ENCODE results near the gene TTC28.
"Not testable (repeated sequence)": the region's sequence is repeated elsewhere in the genome, so short reads cannot be mapped to it uniquely, and the experiment has no call there.

The TTC28 gene

DNA sequence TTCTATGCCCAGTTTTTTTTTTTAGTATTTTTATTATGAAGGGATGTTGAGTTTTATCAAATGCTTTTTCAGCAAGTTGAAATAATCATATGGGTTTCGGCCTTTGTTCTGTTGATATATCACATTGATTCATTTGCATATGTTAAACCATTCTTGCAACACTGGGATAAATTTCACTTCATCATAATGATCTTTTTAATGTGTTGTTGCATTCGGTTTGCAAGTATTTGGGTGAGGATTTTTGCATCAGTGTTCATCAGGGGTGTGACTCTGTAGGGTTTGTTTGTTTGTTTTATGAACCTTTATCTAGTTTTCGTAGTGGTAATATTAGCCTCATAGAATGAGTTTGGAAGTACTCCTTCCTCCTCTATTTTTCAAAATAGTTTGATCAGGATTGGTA is 103.5 kb downstream of the TTC28 start:
- Histone ChIP-seq H3K79me2 (ENCODE audit: insufficient read depth, low read length) (no peaks in the 10 kb centered on the region), H3K9me2 (replicated peaks; ENCODE audit: low read depth, low read length) (no peaks in the 10 kb centered on the region), H2AFZ (ENCODE audit: low read length) (no peak overlapping the region), H4K20me1 (ENCODE audit: insufficient read depth, low read length, poor library complexity, severe bottlenecking) (no peaks in the 10 kb centered on the region), H3K9ac (ENCODE audit: low read depth, low read length, poor library complexity, severe bottlenecking) (no peak overlapping the region), H3K9me3 (ENCODE audit: insufficient read depth, low read depth, low read length) (no peaks in the 10 kb centered on the region), H3K27me3 (ENCODE audit: insufficient read depth, low read length, poor library complexity, severe bottlenecking) (no peaks in the 10 kb centered on the region), H3K4me1 (ENCODE audit: insufficient read depth, low read length, poor library complexity, severe bottlenecking) (no peaks in the 10 kb centered on the region), H3F3A (ENCODE audit: low read depth) (no peaks in the 10 kb centered on the region), H3K4me3 (ENCODE audit: low read length, poor library complexity, severe bottlenecking) (no peak overlapping the region), H3K4me2 (ENCODE audit: low read depth, low read length, poor library complexity, severe bottlenecking) (no peak overlapping the region), H3K36me3 (ENCODE audit: insufficient read depth, low read length) (no peaks in the 10 kb centered on the region)
- no peak for TF ChIP-seq EZH2phosphoT487 (IDR thresholded peaks at IDR 0.05; ENCODE audit: borderline replicate concordance)
- TF ChIP-seq, protein P1, sequence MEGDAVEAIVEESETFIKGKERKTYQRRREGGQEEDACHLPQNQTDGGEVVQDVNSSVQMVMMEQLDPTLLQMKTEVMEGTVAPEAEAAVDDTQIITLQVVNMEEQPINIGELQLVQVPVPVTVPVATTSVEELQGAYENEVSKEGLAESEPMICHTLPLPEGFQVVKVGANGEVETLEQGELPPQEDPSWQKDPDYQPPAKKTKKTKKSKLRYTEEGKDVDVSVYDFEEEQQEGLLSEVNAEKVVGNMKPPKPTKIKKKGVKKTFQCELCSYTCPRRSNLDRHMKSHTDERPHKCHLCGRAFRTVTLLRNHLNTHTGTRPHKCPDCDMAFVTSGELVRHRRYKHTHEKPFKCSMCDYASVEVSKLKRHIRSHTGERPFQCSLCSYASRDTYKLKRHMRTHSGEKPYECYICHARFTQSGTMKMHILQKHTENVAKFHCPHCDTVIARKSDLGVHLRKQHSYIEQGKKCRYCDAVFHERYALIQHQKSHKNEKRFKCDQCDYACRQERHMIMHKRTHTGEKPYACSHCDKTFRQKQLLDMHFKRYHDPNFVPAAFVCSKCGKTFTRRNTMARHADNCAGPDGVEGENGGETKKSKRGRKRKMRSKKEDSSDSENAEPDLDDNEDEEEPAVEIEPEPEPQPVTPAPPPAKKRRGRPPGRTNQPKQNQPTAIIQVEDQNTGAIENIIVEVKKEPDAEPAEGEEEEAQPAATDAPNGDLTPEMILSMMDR (conservative IDR thresholded peaks at IDR 0.05; ENCODE audit: low read length), result no peak

DNA sequence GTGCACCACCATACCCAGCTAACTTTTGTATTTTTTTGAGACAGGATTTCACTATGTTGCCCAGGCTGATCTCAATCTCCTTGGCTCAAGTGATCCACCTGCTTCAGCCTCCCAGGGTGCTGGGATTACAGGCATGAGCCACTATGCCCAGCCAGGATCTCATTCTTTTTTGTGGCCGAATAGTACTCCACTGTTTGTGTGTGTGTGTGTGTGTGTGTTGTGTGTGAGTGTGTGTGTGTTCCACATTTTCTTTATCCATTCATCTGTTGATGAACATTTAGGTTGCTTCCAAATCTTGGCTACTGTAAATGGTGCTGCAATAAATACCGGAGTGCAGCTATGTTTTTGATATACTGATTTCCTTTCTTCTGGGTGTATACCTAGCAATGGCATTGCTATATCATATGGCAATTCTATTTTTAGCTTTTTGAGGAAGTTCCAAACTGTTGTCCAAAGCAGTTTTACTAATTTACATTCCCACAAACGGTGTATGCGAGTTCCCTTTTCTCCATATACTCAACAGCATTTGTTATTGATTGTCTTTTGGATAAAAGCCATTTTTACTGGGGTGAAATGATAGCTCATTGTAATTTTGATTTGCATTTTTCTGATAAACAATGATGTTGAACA is 105.4 kb downstream of the TTC28 start:
- H3K9me2 ChIP-seq (replicated peaks; ENCODE audit: low read depth, low read length), result no peaks in the 10 kb centered on the region
- H3K4me1 ChIP-seq (ENCODE audit: insufficient read depth, low read length, poor library complexity, severe bottlenecking), result no peaks in the 10 kb centered on the region
- H3K36me3 ChIP-seq (ENCODE audit: insufficient read depth, low read length), result no peaks in the 10 kb centered on the region
- H3K79me2 ChIP-seq (ENCODE audit: insufficient read depth, low read length), result no peaks in the 10 kb centered on the region
- no peak overlapping the region for H3K4me2 ChIP-seq (ENCODE audit: low read depth, low read length, poor library complexity, severe bottlenecking)
- H3K9me3 ChIP-seq (ENCODE audit: insufficient read depth, low read depth, low read length), result no peaks in the 10 kb centered on the region
- H3K4me3 ChIP-seq (ENCODE audit: low read length, poor library complexity, severe bottlenecking), result no peak overlapping the region
- H4K20me1 ChIP-seq (ENCODE audit: insufficient read depth, low read length, poor library complexity, severe bottlenecking), result no peaks in the 10 kb centered on the region
- no peaks in the 10 kb centered on the region for H3F3A ChIP-seq (ENCODE audit: low read depth)
- TF ChIP-seq, protein P1 (conservative IDR thresholded peaks at IDR 0.05; ENCODE audit: low read length), result no peak
- no peak for TF ChIP-seq EZH2phosphoT487 (IDR thresholded peaks at IDR 0.05; ENCODE audit: borderline replicate concordance)
- no peak overlapping the region for H2AFZ ChIP-seq (ENCODE audit: low read length)
- H3K27me3 ChIP-seq (ENCODE audit: insufficient read depth, low read length, poor library complexity, severe bottlenecking), result no peaks in the 10 kb centered on the region
- no peak overlapping the region for H3K9ac ChIP-seq (ENCODE audit: low read depth, low read length, poor library complexity, severe bottlenecking)

DNA sequence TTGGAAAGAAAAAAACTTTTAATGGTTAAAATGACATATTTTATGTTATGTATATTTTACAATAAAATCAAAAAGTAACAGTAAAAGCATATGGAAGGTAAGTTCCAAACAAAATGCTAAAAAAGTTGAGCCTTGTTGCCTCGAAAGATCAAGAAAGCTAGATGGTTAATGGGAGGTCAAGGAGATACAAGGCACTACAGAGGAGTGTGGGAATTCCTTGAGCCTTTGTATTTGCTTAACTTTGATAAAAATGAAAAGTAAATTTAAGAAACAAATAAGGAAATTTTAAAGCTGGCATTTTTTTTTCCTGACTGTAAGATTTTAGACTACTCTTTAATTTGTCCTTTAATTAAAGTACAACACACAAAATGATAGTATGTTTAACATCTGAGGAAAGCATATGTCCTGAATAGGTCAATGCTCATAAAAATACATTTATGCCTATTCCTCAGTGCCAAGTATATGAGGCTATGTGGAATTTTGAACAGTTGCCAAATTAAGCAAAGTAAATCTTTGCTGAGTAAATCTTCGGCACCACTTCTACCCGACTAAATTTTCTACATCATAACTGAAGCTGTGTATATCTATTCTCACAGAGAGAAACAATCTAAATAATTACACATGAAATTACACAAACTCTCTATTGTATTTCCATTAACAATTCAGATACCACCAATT is 108.8 kb downstream of the TTC28 start:
- Histone ChIP-seq H3K36me3 (ENCODE audit: insufficient read depth, low read length) (no peaks in the 10 kb centered on the region), H3K4me2 (ENCODE audit: low read depth, low read length, poor library complexity, severe bottlenecking) (no peak overlapping the region), H3F3A (ENCODE audit: low read depth) (no peaks in the 10 kb centered on the region), H3K9me3 (ENCODE audit: insufficient read depth, low read depth, low read length) (no peaks in the 10 kb centered on the region), H3K79me2 (ENCODE audit: insufficient read depth, low read length) (no peaks in the 10 kb centered on the region), H3K4me1 (ENCODE audit: insufficient read depth, low read length, poor library complexity, severe bottlenecking) (no peaks in the 10 kb centered on the region), H4K20me1 (ENCODE audit: insufficient read depth, low read length, poor library complexity, severe bottlenecking) (no peaks in the 10 kb centered on the region), H3K9me2 (replicated peaks; ENCODE audit: low read depth, low read length) (no peaks in the 10 kb centered on the region), H3K9ac (ENCODE audit: low read depth, low read length, poor library complexity, severe bottlenecking) (no peak overlapping the region), H2AFZ (ENCODE audit: low read length) (no peak overlapping the region), H3K27me3 (ENCODE audit: insufficient read depth, low read length, poor library complexity, severe bottlenecking) (no peaks in the 10 kb centered on the region), H3K4me3 (ENCODE audit: low read length, poor library complexity, severe bottlenecking) (no peak overlapping the region)
- TF ChIP-seq, protein P1 (conservative IDR thresholded peaks at IDR 0.05; ENCODE audit: low read length), result no peak
- TF ChIP-seq EZH2phosphoT487 (IDR thresholded peaks at IDR 0.05; ENCODE audit: borderline replicate concordance), result no peak

DNA sequence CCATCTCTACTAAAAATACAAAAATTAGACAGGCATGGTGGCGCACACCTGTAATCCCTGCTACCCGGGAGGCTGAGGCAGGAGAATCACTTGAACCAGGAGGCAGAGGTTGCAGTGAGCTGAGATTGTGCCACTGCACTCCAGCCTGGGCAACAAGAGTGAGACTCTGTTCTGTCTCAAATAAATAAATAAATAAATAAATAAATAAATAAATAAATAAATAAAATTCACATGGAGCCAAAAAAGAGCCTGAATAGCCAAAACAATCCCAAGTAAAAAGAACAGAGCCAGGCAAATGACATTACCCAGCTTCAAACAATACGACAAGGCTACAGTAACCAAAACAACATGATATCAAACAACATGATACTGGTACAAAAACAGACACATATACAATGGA is 110.7 kb downstream of the TTC28 start:
- H3K4me1 ChIP-seq (ENCODE audit: insufficient read depth, low read length, poor library complexity, severe bottlenecking); H2AFZ ChIP-seq (ENCODE audit: low read length); H3K27me3 ChIP-seq (ENCODE audit: insufficient read depth, low read length, poor library complexity, severe bottlenecking); H3K36me3 ChIP-seq (ENCODE audit: insufficient read depth, low read length); H3F3A ChIP-seq (ENCODE audit: low read depth); H3K4me3 ChIP-seq (ENCODE audit: low read length, poor library complexity, severe bottlenecking); H3K4me2 ChIP-seq (ENCODE audit: low read depth, low read length, poor library complexity, severe bottlenecking); H3K9me3 ChIP-seq (ENCODE audit: insufficient read depth, low read depth, low read length); H3K9ac ChIP-seq (ENCODE audit: low read depth, low read length, poor library complexity, severe bottlenecking); H3K79me2 ChIP-seq (ENCODE audit: insufficient read depth, low read length); H3K9me2 ChIP-seq (replicated peaks; ENCODE audit: low read depth, low read length); H4K20me1 ChIP-seq (ENCODE audit: insufficient read depth, low read length, poor library complexity, severe bottlenecking): not testable (repeated sequence)

Data from Loucy (cell line).